Ovary (tissue), 9 donors: ENCODE results near the gene NUDCD2. TPM values are rescaled to one million over a fixed set of nuclear protein-coding genes. Genes with fewer than 3 reads are reported as not detected.
A peak's percentile ranks its signal among the peaks of the same experiment; 100 is the strongest.

Experiments used
- DNase-seq, 5 donors: peaks; one replicate each; pipeline ENCODE4 v3.0.0-alpha.2; 2019 to 2020
- H3K27ac ChIP-seq, 2 donors: fragments of 200-600 bp; one replicate each; pipeline versions ENCODE4 v1.5.1 to v1.8.0; 2019 to 2022
- H3K27me3 ChIP-seq: fragments of 200-600 bp; one replicate; pipeline ENCODE4 v1.8.0; 2022
- H3K36me3 ChIP-seq: fragments of 200-600 bp; sonication (generic); one replicate; pipeline ENCODE4 v1.5.1; 2019
- H3K4me1 ChIP-seq: one replicate; pipeline ENCODE4 v1.8.1; 2013; ENCODE audit warnings: mild to moderate bottlenecking, moderate library complexity; ENCODE audit not compliant: insufficient read depth
- H3K4me3 ChIP-seq: fragments of 200-600 bp; sonication (generic); one replicate; pipeline ENCODE4 v1.5.1; 2017
- H3K9me3 ChIP-seq, 2 donors: fragments of 200-600 bp in 1 of 2; sonication (generic) in 1 of 2; one replicate each; pipeline versions ENCODE4 v1.5.1 to v1.8.1; 2013 to 2019; ENCODE audit warnings: mild to moderate bottlenecking in 1 of 2, moderate library complexity in 1 of 2
- CTCF ChIP-seq, 3 donors: fragments of 450-650 bp in 2 of 3; fragments of 200-600 bp in 1 of 3; IDR thresholded peaks; one replicate each; pipeline versions ENCODE4 v1.5.1 to v1.8.0; 2016 to 2022; ENCODE audit warnings: antibody characterized with exemption in 3 of 3, mild to moderate bottlenecking in 1 of 3
- EP300 ChIP-seq: sonication (generic); formaldehyde crosslinking; IDR thresholded peaks from one replicate; pipeline ENCODE4 v1.6.1; 2017; ENCODE audit warnings: antibody characterized with exemption
- POLR2A ChIP-seq: fragments of 450-650 bp; IDR thresholded peaks from one replicate; pipeline ENCODE4 v1.6.1; 2017; ENCODE audit warnings: antibody characterized with exemption, mild to moderate bottlenecking, moderate library complexity
- WGBS, 3 donors: extraction: QIAGEN DNeasy Blood & Tissue Kit in 1 of 3; methylation state at CpG; one replicate each; pipeline versions ENCODE4 v1.1.5 to v1.1.7; 2013 to 2017; 5-methylcytosine and 5-hydroxymethylcytosine counted together
- intact Hi-C, 4 donors: fragments of 100-400 bp; cut with DNase I; formaldehyde crosslinking; loops; one replicate each; pipeline versions ENCODE4 v1.11.0 to v1.15.1; 2022 to 2023
- polyA plus RNA-seq, 2 donors: library from polyadenylated mRNA; stranded (reverse); fragments of 200-250 nt in 1 of 2; fragments of 350-450 nt in 1 of 2; fragmentation: Illumina TruSeq in 1 of 2; extraction: RNeasy Lipid Tissue Mini Kit (QIAGEN cat#74804) in 1 of 2; gene quantifications; one replicate each; pipeline ENCODE4 v1.2.3, GENCODE V29; 2013 to 2014
- total RNA-seq, 7 donors: library from RNA; depleted of rRNA in 2 of 7; stranded (reverse); fragments of >200 nt in 2 of 7; fragmentation: NEBNext Ultra II Directional in 3 of 7; extraction: Animal tissue kit (Norgen Biotek cat#: 25700) in 3 of 7; gene quantifications; one replicate each; pipeline versions ENCODE4 v1.1.0 to v1.2.4, GENCODE V29; 2016 to 2023
- donor health status: DM: no; HTN: no; CAD: no; lungs with moderate emphysema.
- donor health status: DM: no; HTN: no; CAD: no.
- donor health status: Bipolar disorder and iron deficiency.
- donor health status: DM: yes; HTN: yes; CAD: no.
- donor health status: DM: no; HTN: no; CAD: no.
- donor health status: DM: yes; HTN: yes; CAD: no.

NUDCD2 gene
- total and polyA plus RNA-seq, 9 donors = 6.8 to 26.0 (median 16.3) TPM

DNA sequence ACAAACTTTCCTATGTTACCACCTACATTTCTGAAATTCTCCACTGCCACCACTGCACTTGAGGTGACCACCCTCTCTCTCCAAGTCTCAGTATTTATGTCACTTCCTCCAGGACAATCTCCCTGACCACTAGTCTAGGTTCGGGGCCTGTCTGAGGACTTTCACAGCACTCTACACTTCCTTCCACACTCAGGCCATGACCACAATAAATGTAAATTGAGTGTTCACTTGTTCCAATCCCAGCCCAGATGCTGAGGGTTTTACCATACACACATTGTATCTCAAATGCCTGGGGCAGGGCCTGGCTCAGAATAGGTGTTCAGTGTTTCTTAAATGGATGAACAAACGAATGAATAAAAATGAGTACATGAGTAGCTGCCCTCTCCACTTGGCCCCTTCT lies 49.4 kb downstream of the NUDCD2 start:
- Histone ChIP-seq H3K27me3 (no peaks in the 10 kb centered on the region), H3K4me1 (no peaks in the 10 kb centered on the region), H3K9me3 (no peaks in the 10 kb centered on the region), H3K27ac (no peak overlapping the region), H3K36me3 (no peaks in the 10 kb centered on the region), H3K4me3 (no peak overlapping the region)
- DNase-seq = no peak
- 75 to 89% (median 76%) methylated on average over 2 of the region's 2 CpGs for WGBS, 3 donors
- intact Hi-C loops = no loop called here
- TF ChIP-seq EP300 (no peak), CTCF (IDR thresholded peaks at IDR 0.05) (no peak), POLR2A (no peak)

- H3K9me3 ChIP-seq = no peaks in the 10 kb centered on the region
- H3K4me1 ChIP-seq = no peaks in the 10 kb centered on the region
- intact Hi-C loops = loop anchor here in 1 of 4 donors (5.0 kb wide), 1 partner anchor 572 kb away; no protein-coding TSS in a partner anchor
- H3K4me3 ChIP-seq = no peak overlapping the region
- H3K36me3 ChIP-seq = no peaks in the 10 kb centered on the region
- no peak overlapping the region for H3K27ac ChIP-seq
- TF ChIP-seq POLR2A (no peak), CTCF (IDR thresholded peaks at IDR 0.05) (no peak), EP300 (no peak)
- DNase-seq = no peak
- H3K27me3 ChIP-seq = no peaks in the 10 kb centered on the region
- 61 to 64% (median 62%) methylated on average over 6 of the region's 6 CpGs for WGBS, 3 donors
These were observed 50.5 kb downstream of the NUDCD2 start for GRCh38 chr5:163409384-163409783.

DNA sequence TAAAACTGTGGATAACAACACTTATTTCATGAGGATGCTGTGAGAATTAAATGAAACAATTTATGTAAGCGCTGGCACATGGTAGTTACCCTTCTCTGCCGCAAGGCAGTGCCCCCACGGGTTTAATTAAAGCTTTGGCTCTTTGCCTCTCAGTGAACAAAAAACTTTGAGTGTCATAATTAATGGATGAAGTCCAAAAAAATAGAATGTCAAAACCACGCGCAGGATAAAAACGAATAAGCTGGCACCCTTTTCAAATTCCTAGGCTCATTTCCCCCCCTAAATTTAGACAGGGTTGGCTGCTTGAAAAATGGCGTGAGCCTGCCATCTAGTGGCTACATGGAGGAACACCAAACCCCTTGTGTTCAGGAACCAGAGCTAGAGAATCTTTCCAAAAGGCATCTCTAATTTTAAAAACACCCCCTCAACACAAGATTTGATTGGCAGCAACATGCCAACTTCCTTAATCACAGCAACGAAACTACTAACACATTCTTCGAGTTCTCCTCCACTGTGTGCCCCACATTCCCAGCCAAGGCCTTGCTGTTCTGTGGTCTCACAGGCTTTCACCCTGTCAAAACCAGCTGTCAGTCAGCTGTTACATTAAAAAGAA lies 51.5 kb downstream of the NUDCD2 start:
- Histone ChIP-seq H3K4me1 (no peaks in the 10 kb centered on the region), H3K36me3 (no peaks in the 10 kb centered on the region), H3K4me3 (no peak overlapping the region), H3K9me3 (no peaks in the 10 kb centered on the region), H3K27ac (no peak overlapping the region), H3K27me3 (no peaks in the 10 kb centered on the region)
- WGBS, 3 donors = 4 to 5% (median 4%) methylated on average over 9 of the region's 9 CpGs
- TF ChIP-seq POLR2A (no peak), CTCF (IDR thresholded peaks at IDR 0.05) (peak; percentile 68 to 85 (median 74))
- peak; percentile 58 to 76 (median 69) for DNase-seq
- intact Hi-C loops = loop anchor here in 1 of 4 donors (5.0 kb wide), 1 partner anchor 571 kb away; no protein-coding TSS in a partner anchor

DNA sequence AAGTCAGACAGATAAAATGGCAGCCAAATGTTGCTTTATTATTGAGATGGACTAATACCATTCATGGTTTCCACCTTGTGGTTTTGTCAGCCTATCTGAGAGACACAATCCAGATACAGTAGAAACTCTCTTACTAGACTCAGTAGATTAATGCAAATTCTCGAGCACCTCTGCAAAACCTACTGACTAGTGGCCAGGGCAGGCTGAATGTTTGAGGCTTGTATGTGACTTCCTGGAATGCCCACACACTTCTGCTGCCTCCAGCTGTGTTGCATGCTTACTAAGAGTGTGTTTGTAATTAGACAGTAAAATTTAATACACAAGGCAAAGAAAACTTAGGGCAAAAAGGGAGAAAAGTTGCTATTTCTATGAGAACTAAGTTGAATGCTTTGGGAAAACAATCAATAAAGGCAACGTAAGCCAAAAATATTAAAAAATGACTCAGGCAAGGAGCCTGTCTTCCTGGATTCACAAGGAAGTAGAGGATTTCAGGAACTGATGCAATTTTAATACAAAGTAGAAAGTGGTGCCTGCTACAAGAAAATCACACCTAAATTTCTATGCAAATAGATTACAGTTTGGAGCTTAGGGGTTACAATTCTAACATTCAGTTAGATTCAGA lies 52.8 kb downstream of the NUDCD2 start:
- intact Hi-C loops = loop anchor here in 1 of 4 donors (5.0 kb wide), 1 partner anchor 570 kb away; no protein-coding TSS in a partner anchor
- Histone ChIP-seq H3K4me3 (no peak overlapping the region), H3K9me3 (no peaks in the 10 kb centered on the region), H3K4me1 (no peaks in the 10 kb centered on the region), H3K27ac (no peak overlapping the region), H3K36me3 (no peaks in the 10 kb centered on the region), H3K27me3 (no peaks in the 10 kb centered on the region)
- TF ChIP-seq EP300 (no peak), POLR2A (no peak), CTCF (IDR thresholded peaks at IDR 0.05) (no peak)
- DNase-seq = no peak
- 26 to 38% (median 34%) methylated on average over 2 of the region's 2 CpGs for WGBS, 3 donors
